GM18867 (cell line): ENCODE results near the gene VPS37B.
A peak's percentile ranks its signal among the peaks of the same experiment; 100 is the strongest.

Experiments used
- ATAC-seq: cut with Tn5 transposase; IDR thresholded peaks from one replicate; pipeline ENCODE4 v1.9.1; 2021; ENCODE audit warnings: mild to moderate bottlenecking, moderate library complexity; ENCODE audit not compliant: unreplicated experiment

Gene VPS37B

GRCh38 chr12:122842505-122843405 is 53.2 kb downstream of the VPS37B start:
- no peak for ATAC-seq

- no peak for ATAC-seq
Observed at GRCh38 chr12:122841544-122842321, 54.2 kb downstream of the VPS37B start.

GRCh38 chr12:122840580-122841513 is 55.1 kb downstream of the VPS37B start:
- ATAC-seq, result no peak

GRCh38 chr12:122839907-122840554 is 55.9 kb downstream of the VPS37B start:
- ATAC-seq, result no peak

GRCh38 chr12:122838841-122839240 is 57.1 kb downstream of the VPS37B start:
- ATAC-seq, result no peak

GRCh38 chr12:122837306-122838265 is 58.3 kb downstream of the VPS37B start:
- no peak for ATAC-seq

DNA sequence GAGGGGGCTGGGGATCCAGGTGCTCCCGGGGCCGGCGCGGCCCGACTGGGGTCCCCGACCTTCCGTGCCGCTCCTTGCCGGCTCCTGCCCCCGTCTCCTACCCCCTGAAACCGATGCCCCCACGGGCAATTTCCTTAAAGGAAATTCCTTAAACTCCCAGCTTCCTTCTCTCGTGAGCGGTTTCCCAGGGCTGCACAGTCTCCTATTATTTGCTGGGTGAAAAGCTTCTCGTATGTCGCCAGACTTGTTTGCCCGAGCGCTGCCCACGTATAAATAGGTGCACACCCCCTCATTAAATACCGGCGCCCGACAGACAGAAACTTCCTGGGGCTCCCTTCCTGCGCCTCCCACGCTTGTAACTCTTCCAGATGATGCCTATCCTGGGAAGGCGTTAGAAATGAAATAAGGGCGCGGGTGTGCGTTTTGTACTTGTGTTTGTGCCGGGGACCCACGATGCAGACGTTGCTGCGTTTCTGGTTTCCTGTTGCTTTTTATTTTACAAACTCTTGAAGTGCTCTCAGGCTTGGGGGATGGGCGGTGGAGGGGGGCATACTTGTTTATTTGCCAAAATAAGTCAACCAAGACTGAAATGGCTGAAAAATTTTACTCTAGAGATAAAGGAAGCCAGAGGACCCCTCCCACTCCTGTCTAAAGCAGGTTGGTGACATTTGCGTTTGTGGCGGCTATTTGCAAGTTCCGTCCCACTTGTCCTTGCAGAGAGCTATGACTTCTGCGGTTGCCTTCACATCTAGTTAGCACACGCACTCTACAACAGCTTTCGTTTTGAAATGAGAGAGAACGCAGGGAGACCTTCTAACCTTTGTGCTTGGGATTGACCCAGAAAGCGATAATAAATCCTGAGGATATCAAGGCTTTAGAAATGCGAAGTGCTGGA is 59.6 kb downstream of the VPS37B start:
- no peak for ATAC-seq

- ATAC-seq, result peak; percentile 40
Observed at GRCh38 chr12:122835750-122836026, 60.2 kb downstream of the VPS37B start.

- ATAC-seq, result peak; percentile 51
Observed at GRCh38 chr12:122834921-122835749, 60.8 kb downstream of the VPS37B start, which contains the start of gene HIP1R. Gene HIP1R, plus strand, starts transcription at chr12:122835457. Its CDS starts 94 bp downstream, at chr12:122835551.

DNA sequence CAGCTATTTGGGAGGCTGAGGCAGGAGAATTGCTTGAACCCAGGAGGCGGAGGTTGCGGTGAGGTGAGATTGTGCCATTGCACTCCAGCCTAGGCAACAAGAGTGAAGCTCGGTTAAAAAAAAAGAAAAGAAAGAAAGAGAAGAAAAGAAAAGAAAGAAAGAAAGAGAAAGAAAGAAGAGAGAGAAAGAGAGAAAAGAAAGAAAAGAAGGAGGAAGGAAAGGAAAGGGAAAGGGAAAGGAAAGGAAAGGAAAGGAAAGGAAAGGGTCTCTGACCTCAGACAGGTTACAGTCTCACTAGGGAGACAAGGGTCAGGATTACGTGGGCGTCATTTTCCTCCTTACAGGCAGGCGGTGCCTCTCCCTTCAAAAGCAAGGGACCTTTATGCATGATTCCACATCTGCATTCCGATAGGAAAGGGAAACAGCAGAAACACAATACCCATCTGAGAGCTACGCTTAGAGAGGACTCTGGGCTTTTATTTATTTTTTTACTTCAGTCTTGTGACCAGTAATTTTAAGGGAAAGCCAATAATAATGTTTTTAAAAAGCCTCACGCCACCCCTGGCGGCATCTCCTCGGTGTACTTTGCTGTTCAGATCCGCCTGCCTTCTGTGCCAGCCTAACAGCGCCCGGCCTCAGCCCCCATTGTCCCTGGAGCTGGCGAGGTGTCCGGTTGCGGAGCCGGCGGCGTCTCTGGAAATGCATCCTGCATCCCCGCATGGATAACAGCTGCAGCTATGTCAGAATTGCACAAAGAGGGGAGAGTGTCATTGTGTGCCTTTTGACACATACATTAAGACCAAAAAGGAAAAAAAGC is 61.6 kb downstream of the VPS37B start:
- no peak for ATAC-seq

- no peak for ATAC-seq
Observed at GRCh38 chr12:122830517-122831214, 65.3 kb downstream of the VPS37B start.

GRCh38 chr12:122827258-122827657 is 68.7 kb downstream of the VPS37B start:
- ATAC-seq, result no peak

- no peak for ATAC-seq
Observed at GRCh38 chr12:122825773-122826724, 69.9 kb downstream of the VPS37B start.

- no peak for ATAC-seq
Observed at GRCh38 chr12:122823429-122823828, 72.5 kb downstream of the VPS37B start.

DNA sequence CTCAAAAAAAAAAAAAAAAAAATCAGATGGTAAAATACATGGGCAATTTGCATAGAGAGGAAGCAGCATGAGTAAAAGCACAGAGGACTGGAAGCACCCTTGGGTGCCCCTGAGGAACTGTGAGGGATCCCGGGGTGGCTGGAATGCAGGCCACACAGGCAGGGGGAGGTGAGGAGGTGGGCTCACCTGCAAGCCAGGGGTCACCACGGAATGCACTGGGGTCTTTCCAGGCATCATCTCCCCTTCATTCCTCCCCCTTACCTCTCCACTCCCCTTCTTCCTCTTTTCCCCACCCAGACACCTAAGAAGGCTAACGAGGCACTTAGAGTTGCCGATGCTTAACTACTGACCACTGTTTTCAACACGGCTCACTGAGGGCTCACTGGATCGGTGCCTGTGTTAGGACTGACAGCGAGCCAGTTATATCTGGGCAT is 75.1 kb downstream of the VPS37B start:
- peak; percentile 44 for ATAC-seq
